Measurements from ENCODE around the gene SLBP. TPM values are rescaled to one million over a fixed set of nuclear protein-coding genes. Genes with fewer than 3 reads are reported as not detected.

The SLBP gene
- total and polyA plus RNA-seq, 3 donors from 2014 or later = 118 to 173 (median 137) TPM

DNA sequence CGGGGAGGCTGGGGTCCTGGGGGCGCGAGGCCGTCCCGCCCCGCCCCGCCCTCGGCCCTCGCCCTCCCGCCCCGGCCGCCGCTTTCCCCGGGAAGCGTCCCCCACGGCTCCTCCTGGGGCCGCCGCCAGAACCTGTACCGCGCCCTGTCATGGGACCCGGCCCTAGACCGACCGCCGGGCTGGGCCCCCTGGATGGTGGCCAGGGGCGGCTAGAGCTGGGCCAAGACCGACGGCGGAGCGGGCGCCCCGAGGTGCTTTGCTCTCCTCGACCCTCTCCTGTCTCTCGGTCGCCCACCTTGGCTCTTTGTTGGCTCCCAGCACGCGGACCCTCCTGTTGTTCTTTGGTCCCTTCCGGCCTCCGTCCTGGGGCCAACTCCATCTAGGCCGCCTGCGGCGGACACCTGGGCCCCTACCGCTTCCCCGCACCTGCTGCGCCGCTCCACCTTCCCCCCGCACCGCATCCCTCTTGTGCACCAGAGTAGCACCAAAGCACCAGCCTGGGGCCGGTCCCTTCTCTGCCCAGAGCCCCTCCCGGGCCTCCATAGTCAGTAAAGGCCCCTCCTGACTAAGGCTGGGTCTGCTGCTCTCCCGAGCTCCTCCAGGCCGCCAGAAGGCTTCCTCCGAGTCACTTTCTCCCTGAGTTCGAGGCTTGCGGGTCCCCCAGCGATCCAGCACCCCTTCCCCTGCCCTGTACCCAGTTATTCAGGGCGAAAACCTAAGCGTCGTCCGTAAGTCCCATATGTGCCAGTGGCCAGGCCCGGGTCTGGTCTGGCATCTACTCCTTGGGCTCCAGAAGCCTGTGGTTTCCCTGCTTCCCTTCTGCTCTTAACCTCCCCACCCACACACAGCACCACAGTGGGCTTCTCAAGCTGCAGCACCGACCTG lies 9.8 kb upstream of the SLBP start:
- intact Hi-C loops (cut with DNase I; ENCODE audit: low total_unique reads) = no loop called here
- WGBS, 2 donors = 5 to 11% methylated on average over 32 to 55 of the region's 61 CpGs
- no peak for TF ChIP-seq POLR2A (IDR thresholded peaks at IDR 0.05)
- TF ChIP-seq CTCF (IDR thresholded peaks at IDR 0.05) = no peak
- Histone ChIP-seq H3K9me3 (no peaks in the 10 kb centered on the region), H3K27me3 (no peaks in the 10 kb centered on the region), H3K4me3 (peak overlapping the region; percentile 67 to 71), H3K4me1 (peaks cover 16% of the 10 kb centered on the region), H3K27ac (peak overlapping the region in 1 of 2 donors; percentile 50), H3K36me3 (ENCODE audit: low read depth, missing control alignments) (no peaks in the 10 kb centered on the region)
- no peak for DNase-seq

GRCh38 chr4:1721003-1721665 lies 9.0 kb upstream of the SLBP start, which contains the start of the genes TACC3 and TMEM129:
Gene TACC3 (plus strand): TSS chr4:1721521. CDS start chr4:1723422, 1,901 bp downstream.
Gene TMEM129 (minus strand): TSS chr4:1721323. CDS start chr4:1720837, 486 bp downstream.
- TF ChIP-seq POLR2A (IDR thresholded peaks at IDR 0.05) (no peak), CTCF (IDR thresholded peaks at IDR 0.05) (no peak)
- peak; percentile 96 for DNase-seq
- H3K4me1 ChIP-seq = peaks cover 16% of the 10 kb centered on the region
- H3K9me3 ChIP-seq = no peaks in the 10 kb centered on the region
- H3K4me3 ChIP-seq = peak within 1 kb of the TSS; percentile 67 to 71
- H3K27me3 ChIP-seq = no peaks in the 10 kb centered on the region
- intact Hi-C loops (cut with DNase I; ENCODE audit: low total_unique reads) = no loop called here
- peak within 1 kb of the TSS; percentile 4 to 89 for H3K27ac ChIP-seq
- no peaks in the 10 kb centered on the region for H3K36me3 ChIP-seq (ENCODE audit: low read depth, missing control alignments)
- WGBS, 2 donors = 1% methylated on average over 52 of the region's 83 CpGs; no CpG with 5 or more reads in 1 of the 2 donors

GRCh38 chr4:1720163-1720983 lies 8.3 kb upstream of the SLBP start:
- no peaks in the 10 kb centered on the region for H3K9me3 ChIP-seq
- no peaks in the 10 kb centered on the region for H3K36me3 ChIP-seq (ENCODE audit: low read depth, missing control alignments)
- WGBS, 2 donors = 1% methylated on average over 27 to 66 of the region's 79 CpGs
- intact Hi-C loops (cut with DNase I; ENCODE audit: low total_unique reads) = no loop called here
- H3K4me3 ChIP-seq = peak overlapping the region; percentile 67 to 71
- H3K4me1 ChIP-seq = peaks cover 16% of the 10 kb centered on the region
- peak; percentile 61 for DNase-seq
- no peaks in the 10 kb centered on the region for H3K27me3 ChIP-seq
- no peak for TF ChIP-seq POLR2A (IDR thresholded peaks at IDR 0.05)
- TF ChIP-seq CTCF (IDR thresholded peaks at IDR 0.05) = no peak
- peak overlapping the region; percentile 4 to 89 for H3K27ac ChIP-seq

DNA sequence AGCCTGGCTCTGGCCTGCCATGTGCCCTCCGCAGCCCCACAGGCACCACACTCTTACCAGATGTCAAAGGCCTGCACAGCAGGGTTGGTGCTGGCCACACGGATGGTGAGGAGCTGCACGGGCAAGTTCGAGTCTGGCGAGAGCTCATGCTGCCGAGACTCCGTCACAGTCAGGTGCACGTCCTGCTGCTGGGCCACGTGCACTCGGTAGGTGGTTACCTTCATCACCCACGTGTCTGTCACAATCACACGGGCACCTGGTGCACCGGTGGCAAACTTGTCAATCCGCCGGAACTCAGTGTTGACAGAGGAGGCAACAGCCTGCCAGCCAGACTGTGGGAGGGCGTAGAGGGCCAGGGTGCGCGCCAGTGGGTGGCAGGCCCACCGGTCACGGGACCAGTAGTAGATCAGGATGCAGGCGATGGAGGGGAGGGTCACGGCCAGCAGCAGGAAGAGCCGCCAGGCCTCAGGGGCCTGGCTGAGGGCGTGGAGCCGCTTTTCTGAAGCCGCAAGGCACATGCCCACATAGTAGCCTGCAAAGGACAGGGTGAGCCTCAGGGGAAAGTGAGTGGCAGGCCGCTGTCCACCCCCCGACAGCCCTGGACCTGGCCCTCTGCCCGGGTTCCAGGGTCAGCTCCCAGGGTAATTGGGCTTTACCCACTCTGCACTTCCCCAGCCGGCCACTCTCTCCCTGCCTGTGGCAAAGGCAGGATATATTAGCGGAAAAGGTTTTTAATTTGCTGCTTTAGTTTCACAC lies 6.2 kb upstream of the SLBP start:
- H3K4me1 ChIP-seq = peaks cover 27% of the 10 kb centered on the region
- TF ChIP-seq CTCF (IDR thresholded peaks at IDR 0.05) = no peak
- TF ChIP-seq POLR2A (IDR thresholded peaks at IDR 0.05) = no peak
- no peak for DNase-seq

More for the DNA sequence above, 6.2 kb upstream of the SLBP start:
- 81 to 87% methylated on average over 21 to 27 of the region's 31 CpGs for WGBS, 2 donors
- H3K4me3 ChIP-seq = no peak overlapping the region
- intact Hi-C loops (cut with DNase I; ENCODE audit: low total_unique reads) = no loop called here
- no peak overlapping the region for H3K27ac ChIP-seq
- no peaks in the 10 kb centered on the region for H3K36me3 ChIP-seq (ENCODE audit: low read depth, missing control alignments)
- H3K9me3 ChIP-seq = no peaks in the 10 kb centered on the region
- no peaks in the 10 kb centered on the region for H3K27me3 ChIP-seq
